ENCODE data around the gene SLAMF7. TPM values are rescaled to one million over a fixed set of nuclear protein-coding genes. Genes with fewer than 3 reads are reported as not detected.

Gene SLAMF7
- total and polyA plus RNA-seq, 2 of the 13 experiments (the other 11 are each of a cell fraction or from before 2014, with no cell fraction given) = not detected

DNA sequence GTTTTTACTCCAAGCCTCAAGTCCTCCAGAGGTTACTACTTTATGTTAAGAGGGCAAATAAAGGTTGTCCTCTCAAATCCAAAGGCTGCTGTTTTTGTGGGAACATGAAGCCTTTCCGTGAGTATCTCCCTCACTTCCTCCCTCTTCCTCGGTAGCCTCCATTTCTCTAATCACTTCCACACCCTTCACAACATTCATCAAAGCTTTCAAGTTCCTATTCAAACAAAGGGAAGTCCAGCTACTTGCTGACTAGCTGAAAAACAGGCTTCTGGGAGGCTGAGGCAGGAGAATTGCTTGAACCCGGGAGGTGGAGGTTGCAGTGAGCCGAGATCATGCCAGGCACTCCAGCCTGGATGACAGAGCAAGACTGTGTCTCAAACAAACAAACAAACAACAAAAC lies 20.8 kb upstream of the SLAMF7 start:
- no peak for FAIRE-seq
- no TSS peak for BruUV-seq (replicated peaks)
- intact Hi-C loops (cut with micrococcal nuclease; ENCODE audit: unreplicated experiment) (no loop called here), in situ Hi-C loops (cut with HindIII; ENCODE audit: extremely low pct_ligation_motif_present, low pct_unique_long_range_greater_than_20kb) (no loop called here)
- no peak overlapping the region for H3K4me2 ChIP-seq (ENCODE audit: low read depth, low read length)
- ChIA-PET CTCF (ENCODE audit: low intra/inter-chr PET ratio, low total read pairs) (no interaction called here), POLR2A (no interaction called here)
- no peak overlapping the region for H3K4me3 ChIP-seq (replicated peaks in 1 of 3; ENCODE audit: insufficient read depth in 1 of 3, low read depth in 2 of 3, low read length in 3 of 3)
- 3% methylated on average over 4 of the region's 4 CpGs for WGBS (ENCODE audit: low lambda C conversion rate)
- no peak overlapping the region for H2AFZ ChIP-seq (ENCODE audit: low read length)
- ATAC-seq = no peak
- no peak overlapping the region for H3K9ac ChIP-seq (ENCODE audit: insufficient read depth, low read depth, low read length)
- no peaks in the 10 kb centered on the region for H3K9me3 ChIP-seq (ENCODE audit: low read length)
- H3K36me3 ChIP-seq (replicated peaks in 1 of 2; ENCODE audit: control insufficient read depth in 1 of 2, insufficient read depth in 2 of 2, low read length in 2 of 2) = no peaks in the 10 kb centered on the region
- H3K27ac ChIP-seq (ENCODE audit: extremely low read length, insufficient read depth, low read length) = no peak overlapping the region
- TF ChIP-seq, protein P1, sequence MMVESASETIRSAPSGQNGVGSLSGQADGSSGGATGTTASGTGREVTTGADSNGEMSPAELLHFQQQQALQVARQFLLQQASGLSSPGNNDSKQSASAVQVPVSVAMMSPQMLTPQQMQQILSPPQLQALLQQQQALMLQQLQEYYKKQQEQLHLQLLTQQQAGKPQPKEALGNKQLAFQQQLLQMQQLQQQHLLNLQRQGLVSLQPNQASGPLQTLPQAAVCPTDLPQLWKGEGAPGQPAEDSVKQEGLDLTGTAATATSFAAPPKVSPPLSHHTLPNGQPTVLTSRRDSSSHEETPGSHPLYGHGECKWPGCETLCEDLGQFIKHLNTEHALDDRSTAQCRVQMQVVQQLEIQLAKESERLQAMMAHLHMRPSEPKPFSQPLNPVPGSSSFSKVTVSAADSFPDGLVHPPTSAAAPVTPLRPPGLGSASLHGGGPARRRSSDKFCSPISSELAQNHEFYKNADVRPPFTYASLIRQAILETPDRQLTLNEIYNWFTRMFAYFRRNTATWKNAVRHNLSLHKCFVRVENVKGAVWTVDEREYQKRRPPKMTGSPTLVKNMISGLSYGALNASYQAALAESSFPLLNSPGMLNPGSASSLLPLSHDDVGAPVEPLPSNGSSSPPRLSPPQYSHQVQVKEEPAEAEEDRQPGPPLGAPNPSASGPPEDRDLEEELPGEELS (CRISPR knock-in tag; IDR thresholded peaks at IDR 0.05) = no peak
- TF ChIP-seq SETDB1 (CRISPR knock-in tag; IDR thresholded peaks at IDR 0.05; ENCODE audit: borderline replicate concordance) (no peak), LRRFIP1 (CRISPR knock-in tag; conservative IDR thresholded peaks at IDR 0.05) (no peak)
- no peak for DNase-seq (ENCODE audit: low spot score)
- H3K79me2 ChIP-seq (ENCODE audit: insufficient read depth, low read length) = no peaks in the 10 kb centered on the region
- no peaks in the 10 kb centered on the region for H4K20me1 ChIP-seq (ENCODE audit: insufficient read depth, low read length)
- H3K27me3 ChIP-seq (ENCODE audit: control insufficient read depth in 1 of 2, insufficient read depth in 2 of 2, low read length in 2 of 2) = peaks cover 0 to 12% of the 10 kb centered on the region in 2 experiments; a peak in 1 of 5 replicates
- H3K4me1 ChIP-seq (ENCODE audit: insufficient read depth, low read length) = no peaks in the 10 kb centered on the region
